ENCODE data around the gene SLC28A1.

SLC28A1 gene

DNA sequence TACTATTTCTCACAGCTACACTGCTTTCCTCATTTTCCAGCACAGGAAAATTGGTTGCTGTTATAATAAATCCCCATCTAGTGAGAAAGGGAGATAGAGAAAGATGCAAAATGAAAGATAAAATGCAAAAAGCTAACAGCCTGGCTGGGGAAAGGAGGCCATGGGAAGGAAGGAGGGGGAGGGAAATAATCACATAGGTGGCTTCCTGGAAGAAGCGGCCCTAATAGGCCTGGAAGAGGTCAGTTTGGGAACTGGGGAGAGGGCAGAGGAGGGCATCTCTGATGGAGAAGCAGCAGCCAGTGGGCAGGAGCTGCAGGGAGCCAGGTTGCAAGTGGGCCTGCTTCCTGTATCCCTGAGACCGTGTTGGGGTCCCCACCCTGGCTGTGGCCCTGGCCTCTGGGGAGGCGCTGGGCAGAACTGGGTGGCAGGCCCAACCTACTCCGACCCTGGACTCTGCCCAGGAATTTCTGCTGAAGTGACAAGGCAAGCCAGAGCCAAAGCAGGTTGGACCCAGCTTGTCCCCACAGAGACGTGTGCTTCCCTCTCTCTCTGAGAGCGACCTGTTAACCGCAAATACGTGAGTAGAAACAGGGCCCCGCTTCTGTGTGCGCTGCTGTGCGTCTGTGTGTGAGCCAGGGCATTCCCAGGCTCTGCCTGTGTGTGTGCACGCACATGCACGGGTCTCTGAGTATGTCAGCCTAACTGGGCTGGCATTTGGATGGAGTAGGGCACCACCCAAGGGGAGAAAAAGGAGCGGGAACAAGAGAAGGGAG is 1.9 kb downstream of the SLC28A1 start:
- no peak for DNase-seq (ENCODE audit: low read depth, low spot score)

- DNase-seq (ENCODE audit: low read depth, low spot score): no peak
Observed at GRCh38 chr15:84886984-84887299, 2.5 kb downstream of the SLC28A1 start.

- no peak for DNase-seq (ENCODE audit: low read depth, low spot score)
Observed at GRCh38 chr15:84887938-84888337, 3.5 kb downstream of the SLC28A1 start.

DNA sequence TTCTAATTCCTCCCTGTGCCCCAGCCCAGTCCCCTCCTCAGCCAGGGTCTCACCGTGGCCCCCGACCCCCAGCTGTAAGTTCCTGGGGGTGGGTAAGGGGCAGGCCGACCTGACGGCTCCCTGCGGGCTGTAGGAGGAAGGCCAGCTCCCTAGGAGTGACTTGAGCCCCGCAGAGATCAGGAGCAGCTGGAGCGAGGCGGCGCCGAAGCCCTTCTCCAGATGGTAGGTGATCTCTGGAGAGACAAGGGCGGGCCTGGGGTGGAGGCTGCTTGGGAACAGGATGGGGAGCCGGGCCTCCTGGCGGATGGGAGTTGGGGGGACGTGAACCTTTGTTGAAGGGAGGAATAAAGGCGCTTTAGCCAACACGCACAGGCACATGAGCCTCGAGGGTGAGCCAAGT is 4.2 kb downstream of the SLC28A1 start:
- DNase-seq (ENCODE audit: low read depth, low spot score): no peak

- DNase-seq (ENCODE audit: low read depth, low spot score): no peak
Observed at GRCh38 chr15:84889313-84889990, 5.0 kb downstream of the SLC28A1 start.

DNA sequence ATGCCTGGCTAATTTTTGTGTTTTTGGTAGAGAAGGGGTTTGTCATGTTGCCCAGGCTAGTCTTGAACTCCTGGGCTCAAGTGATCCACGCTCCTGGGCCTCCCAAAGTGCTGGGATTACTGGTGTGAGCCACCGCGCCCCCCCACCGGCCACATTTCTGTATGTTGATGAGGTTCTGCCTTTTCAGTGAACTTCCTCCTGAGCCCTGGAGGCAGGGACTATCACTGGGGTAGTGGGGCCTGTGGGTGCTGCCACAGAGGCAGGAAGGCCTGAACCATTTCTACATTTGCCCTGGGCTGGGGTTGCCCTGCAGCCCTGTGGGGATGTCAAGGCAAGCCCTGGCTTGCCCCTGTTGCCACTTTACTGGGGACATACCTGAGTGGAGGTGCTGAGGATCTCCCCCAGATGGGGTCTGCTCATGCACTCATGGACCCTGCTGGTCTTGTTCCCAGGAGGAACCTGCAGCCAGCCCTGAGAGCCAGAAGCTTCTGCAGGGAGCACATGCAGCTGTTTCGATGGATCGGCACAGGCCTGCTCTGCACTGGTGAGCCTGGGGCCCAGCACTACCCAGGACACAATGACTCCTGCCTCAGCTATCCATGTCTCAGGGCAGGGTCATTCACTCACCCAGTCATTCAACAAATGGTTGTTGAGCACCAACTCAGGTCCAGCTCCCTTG is 5.7 kb downstream of the SLC28A1 start:
- DNase-seq (ENCODE audit: low read depth, low spot score): no peak

DNA sequence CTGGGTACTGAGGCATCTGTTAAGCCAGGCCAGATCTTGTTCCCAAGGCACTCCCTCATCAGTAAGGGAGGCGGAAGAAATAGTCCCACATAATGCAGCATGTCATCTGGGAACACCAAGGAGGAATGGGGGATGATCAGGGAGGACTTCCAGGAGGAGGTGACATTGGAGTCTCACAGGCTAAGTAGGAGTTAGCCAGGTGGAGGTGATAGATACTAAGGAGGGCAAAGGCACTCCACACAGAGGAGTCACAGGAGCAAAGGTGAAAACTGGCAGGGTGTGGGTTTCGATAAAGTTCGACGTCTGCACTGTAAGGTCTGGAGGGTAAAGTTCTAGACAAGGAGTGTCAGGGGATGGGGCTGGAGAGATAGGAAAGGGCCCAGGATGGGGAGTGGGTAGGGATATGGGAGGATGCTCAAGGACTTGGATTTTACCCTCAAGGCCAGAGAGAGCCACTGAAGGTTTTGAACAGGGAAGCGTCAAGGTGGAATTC is 6.3 kb downstream of the SLC28A1 start:
- DNase-seq (ENCODE audit: low read depth, low spot score): no peak

GRCh38 chr15:84891339-84891738 is 6.9 kb downstream of the SLC28A1 start:
- DNase-seq (ENCODE audit: low read depth, low spot score): no peak

DNA sequence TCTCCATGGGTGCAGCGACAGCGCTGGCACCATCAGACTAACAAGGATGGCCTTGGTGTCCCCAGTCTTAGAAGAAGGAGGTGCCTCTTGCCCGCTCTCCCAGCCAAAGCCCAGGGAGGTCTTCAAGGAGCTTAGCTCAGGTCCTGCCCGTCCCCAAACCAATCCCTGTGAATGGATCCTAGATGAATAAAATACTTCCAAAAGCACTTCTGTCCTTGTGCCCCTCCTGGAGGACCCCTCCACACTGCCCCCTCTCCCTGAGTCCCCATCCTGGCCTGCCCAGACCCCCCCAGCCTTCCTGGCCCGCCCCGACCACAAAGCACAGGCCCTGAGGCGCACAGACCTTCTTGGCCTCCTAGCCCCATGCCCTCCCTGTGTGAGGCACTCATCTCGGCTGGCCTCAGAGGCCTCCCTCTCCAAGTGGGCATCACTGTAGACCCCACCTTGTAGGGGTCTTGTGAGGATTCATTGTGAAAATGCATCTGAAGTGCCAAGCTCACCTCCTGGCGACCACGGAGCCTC is 8.4 kb downstream of the SLC28A1 start:
- DNase-seq (ENCODE audit: low read depth, low spot score): no peak

DNA sequence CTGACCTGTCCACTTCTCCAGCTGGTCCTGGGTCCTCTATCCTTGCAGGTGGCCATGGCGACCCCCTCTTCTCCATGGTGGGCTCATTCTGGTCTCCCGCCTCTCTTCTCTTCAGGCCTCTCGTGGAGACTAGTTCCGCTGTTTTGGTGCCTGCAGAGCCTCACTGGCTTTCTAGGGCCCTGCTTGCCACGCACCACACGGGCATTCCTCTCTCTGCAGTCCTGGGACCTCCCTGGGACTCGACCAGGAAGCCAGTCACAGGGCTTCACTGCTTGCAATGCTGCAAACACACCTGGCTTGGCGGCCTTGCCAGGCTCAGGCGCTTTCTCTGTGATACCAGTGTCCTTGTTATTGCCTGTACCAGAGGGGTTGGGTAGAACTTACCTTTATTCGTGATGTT is 9.1 kb downstream of the SLC28A1 start:
- no peak for DNase-seq (ENCODE audit: low read depth, low spot score)

DNA sequence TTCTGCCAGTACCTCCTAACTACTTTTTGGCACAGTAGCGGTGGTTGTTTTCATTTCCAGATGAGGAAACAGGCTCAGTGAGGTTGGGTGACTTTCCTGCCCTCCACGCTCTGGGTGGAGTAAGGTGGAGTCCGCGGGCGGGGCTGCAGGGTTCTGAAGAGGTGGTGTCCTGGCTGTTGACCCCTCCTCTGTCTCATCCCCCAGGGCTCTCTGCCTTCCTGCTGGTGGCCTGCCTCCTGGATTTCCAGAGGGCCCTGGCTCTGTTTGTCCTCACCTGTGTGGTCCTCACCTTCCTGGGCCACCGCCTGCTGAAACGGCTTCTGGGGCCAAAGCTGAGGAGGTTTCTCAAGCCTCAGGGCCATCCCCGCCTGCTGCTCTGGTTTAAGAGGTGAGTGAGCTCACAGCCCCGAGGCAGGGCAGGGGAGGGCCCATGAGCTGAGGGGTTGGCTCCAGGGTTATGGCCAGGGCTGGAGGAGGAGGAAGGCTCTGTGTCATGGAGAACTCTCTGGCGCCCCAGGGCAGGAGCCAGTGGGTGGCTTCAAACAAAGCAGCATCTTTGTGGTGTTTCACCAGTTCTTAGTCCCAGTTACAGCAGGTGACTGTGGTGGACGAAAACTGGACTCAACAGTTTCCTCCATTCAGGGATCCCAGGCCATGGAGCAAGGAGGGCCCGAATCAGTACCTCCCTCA is 10.4 kb downstream of the SLC28A1 start:
- DNase-seq (ENCODE audit: low read depth, low spot score): no peak

DNA sequence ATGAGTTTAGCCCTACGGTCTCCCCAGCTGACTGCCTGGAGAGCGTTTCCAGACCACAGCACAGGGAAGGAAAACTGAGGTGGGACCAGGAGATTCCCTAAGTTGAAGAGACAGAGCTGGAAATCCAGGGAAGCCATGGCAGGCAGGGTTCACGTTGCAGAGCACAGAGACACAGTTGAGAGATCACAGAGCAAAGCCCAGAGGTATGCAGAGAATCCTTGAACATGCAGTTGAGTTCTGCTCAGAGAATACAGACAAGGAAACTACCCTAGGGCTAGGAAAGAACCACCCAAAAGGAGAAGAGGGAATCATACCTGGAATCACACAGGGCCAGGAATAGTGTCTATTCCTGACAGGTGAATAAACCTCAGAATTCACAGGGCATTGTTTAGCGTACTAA is 14.3 kb downstream of the SLC28A1 start:
- DNase-seq (ENCODE audit: low read depth, low spot score): no peak

DNA sequence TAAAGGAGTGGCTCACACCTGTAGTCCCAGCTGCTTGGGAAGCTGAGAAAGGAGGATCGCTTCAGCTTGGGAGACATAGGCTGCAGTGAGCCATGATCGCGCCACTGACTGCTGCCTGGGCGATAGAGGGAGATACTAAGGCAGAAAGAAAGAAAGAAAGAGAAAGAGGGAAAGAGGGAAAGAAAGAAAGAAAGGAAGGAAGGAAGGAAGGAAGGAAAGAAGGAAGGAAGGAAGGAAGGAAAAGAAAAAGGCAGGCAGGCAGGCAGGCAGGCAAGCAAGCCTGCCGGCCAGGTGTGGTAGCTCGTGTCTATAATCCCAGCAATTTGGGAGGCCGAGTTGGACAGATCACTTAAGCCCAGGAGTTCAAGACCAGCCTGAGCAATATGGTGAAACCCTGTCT is 15.3 kb downstream of the SLC28A1 start:
- no peak for DNase-seq (ENCODE audit: low read depth, low spot score)

DNA sequence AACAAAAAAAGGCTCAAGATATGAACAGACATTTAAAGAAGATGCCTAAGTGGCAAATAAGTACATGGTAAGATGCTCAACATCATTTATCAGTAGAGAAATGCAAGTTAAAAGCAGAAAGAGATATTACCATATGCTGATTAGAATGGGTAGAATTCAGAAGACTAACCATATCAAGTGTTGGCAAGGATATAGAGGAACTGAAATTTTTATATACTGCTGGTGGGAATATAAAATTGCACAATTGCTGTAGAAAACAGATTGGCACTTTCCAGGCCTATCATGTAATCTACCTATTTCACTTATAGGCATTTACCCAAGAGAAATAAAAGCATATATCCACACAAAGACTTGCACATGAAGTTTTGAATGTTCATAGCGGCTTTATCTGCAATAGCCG is 17.1 kb downstream of the SLC28A1 start:
- no peak for DNase-seq (ENCODE audit: low read depth, low spot score)

DNA sequence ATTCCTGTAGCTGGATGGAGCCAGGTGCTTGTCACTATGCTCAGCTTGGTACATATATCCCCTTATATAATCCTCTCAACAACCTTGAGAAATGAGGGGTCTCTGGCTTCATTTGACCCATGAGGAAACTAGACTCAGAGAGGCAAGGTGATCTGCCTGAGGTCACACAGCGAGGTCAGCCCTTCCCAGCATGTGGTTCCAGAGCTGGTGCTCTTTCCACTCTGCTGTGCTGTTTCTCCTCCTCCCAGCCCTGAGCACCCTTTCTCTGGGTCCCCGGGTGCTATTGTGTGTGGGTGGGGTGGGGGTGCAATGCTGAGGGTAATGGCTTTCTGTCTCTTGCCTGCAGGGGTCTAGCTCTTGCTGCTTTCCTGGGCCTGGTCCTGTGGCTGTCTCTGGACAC is 19.3 kb downstream of the SLC28A1 start:
- DNase-seq (ENCODE audit: low read depth, low spot score): no peak

DNA sequence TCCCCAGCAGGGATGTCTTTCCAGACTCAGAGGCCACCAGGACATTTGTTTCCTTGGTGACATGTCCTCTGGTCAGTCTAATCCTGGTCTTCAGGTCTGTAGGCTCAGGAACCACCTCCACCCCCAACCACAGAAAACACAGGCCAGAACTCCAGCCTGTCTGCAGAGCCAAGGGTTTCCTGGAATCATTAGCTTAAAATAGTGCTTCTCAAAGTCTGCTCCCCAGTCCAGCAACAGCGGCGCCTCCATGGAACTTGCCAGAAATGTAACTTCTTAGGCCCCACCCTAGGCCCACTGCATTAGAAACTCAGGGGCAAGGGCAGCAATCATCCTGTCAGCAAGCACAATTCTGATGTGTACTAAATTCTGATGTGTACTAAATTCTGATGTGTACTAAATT is 20.0 kb downstream of the SLC28A1 start:
- no peak for DNase-seq (ENCODE audit: low read depth, low spot score)

DNA sequence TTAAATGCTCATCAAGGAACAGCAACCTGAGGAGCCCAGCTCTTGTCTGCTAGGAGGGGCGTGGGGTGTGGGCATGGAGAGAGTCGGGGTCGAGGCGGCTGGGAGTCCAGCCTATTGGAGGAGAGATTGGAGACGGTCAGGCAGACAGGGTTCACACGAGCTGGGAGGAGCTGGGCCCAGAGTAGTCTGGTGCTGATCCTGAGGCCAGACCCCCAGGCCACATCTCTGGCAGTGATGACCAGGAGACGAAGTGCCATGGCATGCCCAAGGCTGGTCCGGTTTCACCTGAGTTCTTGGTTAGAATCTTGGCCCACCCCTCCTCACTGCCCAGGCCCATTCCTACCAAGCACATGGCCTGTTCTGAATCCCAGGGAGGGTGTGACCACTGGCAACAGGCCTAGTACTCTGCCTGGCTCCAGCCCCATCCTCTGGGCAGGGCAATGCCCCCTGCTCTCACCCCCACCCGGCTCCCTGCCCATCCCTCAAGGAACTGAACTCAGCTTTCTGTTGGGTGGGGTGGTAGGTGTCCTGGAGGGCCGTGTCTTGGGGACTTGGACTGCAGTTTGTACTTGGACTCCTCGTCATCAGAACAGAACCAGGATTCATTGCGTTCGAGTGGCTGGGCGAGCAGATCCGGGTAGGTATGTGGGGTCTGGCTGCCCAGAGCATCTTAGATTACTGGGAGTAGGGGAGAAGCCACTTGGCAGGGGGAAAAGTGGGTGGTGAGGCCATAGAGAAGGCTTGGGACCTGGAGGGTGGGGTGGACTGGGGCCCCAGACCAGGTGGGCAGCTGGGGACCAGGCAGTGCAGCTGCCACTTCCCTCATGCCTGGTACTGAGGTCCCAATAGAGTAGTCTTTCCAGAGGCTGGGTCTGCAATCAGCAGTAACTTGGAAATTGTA is 20.8 kb downstream of the SLC28A1 start:
- no peak for DNase-seq (ENCODE audit: low read depth, low spot score)

- DNase-seq (ENCODE audit: low read depth, low spot score): no peak
Observed at GRCh38 chr15:84907731-84908130, 23.3 kb downstream of the SLC28A1 start.

- no peak for DNase-seq (ENCODE audit: low read depth, low spot score)
Observed at GRCh38 chr15:84908564-84908963, 24.1 kb downstream of the SLC28A1 start.

DNA sequence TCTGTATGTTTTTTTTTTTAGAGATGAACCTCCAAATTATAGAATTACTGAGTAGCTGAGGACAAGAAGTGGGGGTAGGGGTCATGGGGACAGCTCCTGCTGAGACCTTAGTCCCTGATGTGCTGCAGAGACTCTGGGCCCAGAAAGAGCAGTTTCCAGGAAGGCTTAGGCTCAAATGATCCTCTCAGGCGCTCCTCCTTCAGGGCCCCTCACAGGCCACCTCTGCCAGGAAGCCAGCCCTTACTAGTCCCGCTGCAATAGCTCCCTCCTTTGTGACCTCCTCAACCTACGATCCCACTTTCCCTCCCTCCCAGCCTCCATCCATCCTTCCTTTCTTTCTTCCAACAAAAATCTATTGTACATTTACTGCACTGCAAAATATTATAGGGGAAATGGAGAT is 24.6 kb downstream of the SLC28A1 start:
- no peak for DNase-seq (ENCODE audit: low read depth, low spot score)

GRCh38 chr15:84909782-84910181 is 25.3 kb downstream of the SLC28A1 start:
- no peak for DNase-seq (ENCODE audit: low read depth, low spot score)
